ENCODE data around the gene ADGRD2.

DNA sequence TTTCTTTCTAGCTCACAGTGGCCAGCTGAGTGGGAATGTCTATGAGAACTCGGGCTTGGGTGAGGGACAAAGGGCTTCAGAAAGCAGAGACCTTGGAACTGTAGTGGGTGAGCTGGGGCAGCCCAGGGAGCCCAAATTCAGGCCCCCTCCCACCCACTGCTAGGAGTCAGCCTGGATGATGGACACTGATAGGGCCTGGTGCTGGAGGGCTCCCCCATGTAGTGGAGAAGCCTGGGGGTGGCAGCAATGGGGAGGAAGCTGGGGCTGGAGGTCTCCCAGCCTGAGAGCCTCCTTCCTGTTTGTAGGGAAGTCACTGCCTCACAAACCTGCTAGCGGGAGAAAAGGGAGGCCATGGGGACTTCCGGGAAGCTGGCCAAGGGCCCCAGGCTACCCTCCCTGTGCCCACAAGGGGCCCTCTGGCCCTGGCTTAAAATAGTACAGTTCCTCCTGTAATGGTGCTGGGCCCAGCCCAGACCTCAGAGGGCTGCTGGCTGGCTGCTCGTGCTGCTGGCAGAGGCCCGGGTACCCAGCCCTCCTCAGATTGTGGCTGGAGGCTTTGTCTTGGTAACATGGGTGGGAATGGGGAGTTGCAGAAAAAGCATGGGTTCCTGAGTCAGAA is 63.2 kb downstream of the ADGRD2 start:
- TF ChIP-seq, protein P1, sequence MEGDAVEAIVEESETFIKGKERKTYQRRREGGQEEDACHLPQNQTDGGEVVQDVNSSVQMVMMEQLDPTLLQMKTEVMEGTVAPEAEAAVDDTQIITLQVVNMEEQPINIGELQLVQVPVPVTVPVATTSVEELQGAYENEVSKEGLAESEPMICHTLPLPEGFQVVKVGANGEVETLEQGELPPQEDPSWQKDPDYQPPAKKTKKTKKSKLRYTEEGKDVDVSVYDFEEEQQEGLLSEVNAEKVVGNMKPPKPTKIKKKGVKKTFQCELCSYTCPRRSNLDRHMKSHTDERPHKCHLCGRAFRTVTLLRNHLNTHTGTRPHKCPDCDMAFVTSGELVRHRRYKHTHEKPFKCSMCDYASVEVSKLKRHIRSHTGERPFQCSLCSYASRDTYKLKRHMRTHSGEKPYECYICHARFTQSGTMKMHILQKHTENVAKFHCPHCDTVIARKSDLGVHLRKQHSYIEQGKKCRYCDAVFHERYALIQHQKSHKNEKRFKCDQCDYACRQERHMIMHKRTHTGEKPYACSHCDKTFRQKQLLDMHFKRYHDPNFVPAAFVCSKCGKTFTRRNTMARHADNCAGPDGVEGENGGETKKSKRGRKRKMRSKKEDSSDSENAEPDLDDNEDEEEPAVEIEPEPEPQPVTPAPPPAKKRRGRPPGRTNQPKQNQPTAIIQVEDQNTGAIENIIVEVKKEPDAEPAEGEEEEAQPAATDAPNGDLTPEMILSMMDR (IDR thresholded peaks at IDR 0.05; ENCODE audit: low read depth, low read length, missing input control): no peak
- no peak for TF ChIP-seq RAD21 (IDR thresholded peaks at IDR 0.05)
- TF ChIP-seq TAF1 (conservative IDR thresholded peaks at IDR 0.05): no peak
- TF ChIP-seq YY1 (IDR thresholded peaks at IDR 0.05): no peak
- no peak for TF ChIP-seq JUND (IDR thresholded peaks at IDR 0.05)
- no peak for TF ChIP-seq RXRA (IDR thresholded peaks at IDR 0.05)
- TF ChIP-seq, protein P2, sequence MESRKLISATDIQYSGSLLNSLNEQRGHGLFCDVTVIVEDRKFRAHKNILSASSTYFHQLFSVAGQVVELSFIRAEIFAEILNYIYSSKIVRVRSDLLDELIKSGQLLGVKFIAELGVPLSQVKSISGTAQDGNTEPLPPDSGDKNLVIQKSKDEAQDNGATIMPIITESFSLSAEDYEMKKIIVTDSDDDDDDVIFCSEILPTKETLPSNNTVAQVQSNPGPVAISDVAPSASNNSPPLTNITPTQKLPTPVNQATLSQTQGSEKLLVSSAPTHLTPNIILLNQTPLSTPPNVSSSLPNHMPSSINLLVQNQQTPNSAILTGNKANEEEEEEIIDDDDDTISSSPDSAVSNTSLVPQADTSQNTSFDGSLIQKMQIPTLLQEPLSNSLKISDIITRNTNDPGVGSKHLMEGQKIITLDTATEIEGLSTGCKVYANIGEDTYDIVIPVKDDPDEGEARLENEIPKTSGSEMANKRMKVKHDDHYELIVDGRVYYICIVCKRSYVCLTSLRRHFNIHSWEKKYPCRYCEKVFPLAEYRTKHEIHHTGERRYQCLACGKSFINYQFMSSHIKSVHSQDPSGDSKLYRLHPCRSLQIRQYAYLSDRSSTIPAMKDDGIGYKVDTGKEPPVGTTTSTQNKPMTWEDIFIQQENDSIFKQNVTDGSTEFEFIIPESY (IDR thresholded peaks at IDR 0.05): no peak
- TF ChIP-seq FOXA2 (IDR thresholded peaks at IDR 0.05): no peak
- no peak for TF ChIP-seq SP1 (IDR thresholded peaks at IDR 0.05)
- no peak for TF ChIP-seq GABPA (IDR thresholded peaks at IDR 0.05 in 1 of 2, conservative IDR thresholded peaks at IDR 0.05 in 1 of 2)
- TF ChIP-seq, protein P3, sequence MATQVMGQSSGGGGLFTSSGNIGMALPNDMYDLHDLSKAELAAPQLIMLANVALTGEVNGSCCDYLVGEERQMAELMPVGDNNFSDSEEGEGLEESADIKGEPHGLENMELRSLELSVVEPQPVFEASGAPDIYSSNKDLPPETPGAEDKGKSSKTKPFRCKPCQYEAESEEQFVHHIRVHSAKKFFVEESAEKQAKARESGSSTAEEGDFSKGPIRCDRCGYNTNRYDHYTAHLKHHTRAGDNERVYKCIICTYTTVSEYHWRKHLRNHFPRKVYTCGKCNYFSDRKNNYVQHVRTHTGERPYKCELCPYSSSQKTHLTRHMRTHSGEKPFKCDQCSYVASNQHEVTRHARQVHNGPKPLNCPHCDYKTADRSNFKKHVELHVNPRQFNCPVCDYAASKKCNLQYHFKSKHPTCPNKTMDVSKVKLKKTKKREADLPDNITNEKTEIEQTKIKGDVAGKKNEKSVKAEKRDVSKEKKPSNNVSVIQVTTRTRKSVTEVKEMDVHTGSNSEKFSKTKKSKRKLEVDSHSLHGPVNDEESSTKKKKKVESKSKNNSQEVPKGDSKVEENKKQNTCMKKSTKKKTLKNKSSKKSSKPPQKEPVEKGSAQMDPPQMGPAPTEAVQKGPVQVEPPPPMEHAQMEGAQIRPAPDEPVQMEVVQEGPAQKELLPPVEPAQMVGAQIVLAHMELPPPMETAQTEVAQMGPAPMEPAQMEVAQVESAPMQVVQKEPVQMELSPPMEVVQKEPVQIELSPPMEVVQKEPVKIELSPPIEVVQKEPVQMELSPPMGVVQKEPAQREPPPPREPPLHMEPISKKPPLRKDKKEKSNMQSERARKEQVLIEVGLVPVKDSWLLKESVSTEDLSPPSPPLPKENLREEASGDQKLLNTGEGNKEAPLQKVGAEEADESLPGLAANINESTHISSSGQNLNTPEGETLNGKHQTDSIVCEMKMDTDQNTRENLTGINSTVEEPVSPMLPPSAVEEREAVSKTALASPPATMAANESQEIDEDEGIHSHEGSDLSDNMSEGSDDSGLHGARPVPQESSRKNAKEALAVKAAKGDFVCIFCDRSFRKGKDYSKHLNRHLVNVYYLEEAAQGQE (IDR thresholded peaks at IDR 0.05): no peak
